Epithelial cell of proximal tubule (primary cell): ENCODE measurements around the gene TTC28. TPM values are rescaled to one million over a fixed set of nuclear protein-coding genes. Genes with fewer than 3 reads are reported as not detected.

Experiments used
- DNase-seq: peaks from one replicate; pipeline ENCODE4 v3.0.0-alpha.2; 2011; ENCODE audit warnings: low read depth
- H3K4me3 ChIP-seq: 2 replicates; pipeline ENCODE4 v1.5.1; 2011; ENCODE audit warnings: low read depth, mild to moderate bottlenecking, low read length
- CTCF ChIP-seq: conservative IDR thresholded peaks from 2 replicates; pipeline ENCODE4 v1.5.1; 2012; ENCODE audit warnings: low read depth, mild to moderate bottlenecking, low read length
- total RNA-seq: library from RNA; depleted of rRNA; stranded (reverse); fragments of >200 nt; gene quantifications from 2 replicates; pipeline ENCODE4 v1.2.3, GENCODE V29; 2015

The TTC28 gene
- total RNA-seq, 1 donor from 2014 or later, result 3.7 TPM

- no peak for DNase-seq
- no peak for TF ChIP-seq CTCF
- H3K4me3 ChIP-seq, result no peak overlapping the region
These were observed 743.7 kb downstream of the TTC28 start for GRCh38 chr22:27935897-27936296.

- no peak for TF ChIP-seq CTCF
- no peak for DNase-seq
- no peak overlapping the region for H3K4me3 ChIP-seq
These were observed 745.6 kb downstream of the TTC28 start for GRCh38 chr22:27934069-27934468.

- no peak for DNase-seq
- TF ChIP-seq CTCF, result no peak
- no peak overlapping the region for H3K4me3 ChIP-seq
These were observed 746.3 kb downstream of the TTC28 start for GRCh38 chr22:27933186-27933983.

- no peak for TF ChIP-seq CTCF
- H3K4me3 ChIP-seq, result no peak overlapping the region
- no peak for DNase-seq
These were observed 749.1 kb downstream of the TTC28 start for GRCh38 chr22:27930331-27931060.

Other genes with a start within 250 kb of the TTC28 start
- gene CHEK2, start 62.0 kb upstream of the TTC28 start, total RNA-seq, result 13.1 and 19.9 TPM in 2 replicates
- gene HSCB, start 62.2 kb upstream of the TTC28 start, total RNA-seq, result 19.7 and 28.3 TPM in 2 replicates
- 17.1 and 20.9 TPM in 2 replicates for gene CCDC117, start 92.9 kb upstream of the TTC28 start, total RNA-seq
- gene XBP1, start 120.7 kb upstream of the TTC28 start, total RNA-seq, result 147 and 153 TPM in 2 replicates
- 12.2 and 15.6 TPM in 2 replicates for gene ZNRF3, start 203.7 kb upstream of the TTC28 start, total RNA-seq